AG09309 (cell line): ENCODE data around the gene NR4A2.
A peak's percentile ranks its signal among the peaks of the same experiment; 100 is the strongest.

ENCODE experiments used
- DNase-seq: peaks from one replicate; pipeline ENCODE4 v3.0.0-alpha.2; 2010; ENCODE audit warnings: low read depth
- H3K4me3 ChIP-seq: 2 replicates; pipeline ENCODE4 v1.5.1; 2011; ENCODE audit warnings: mild to moderate bottlenecking, low read depth, low read length, moderate library complexity; ENCODE audit not compliant: control insufficient read depth
- TF ChIP-seq, protein P1 (sequence below): IDR thresholded peaks from 2 replicates; pipeline ENCODE4 v1.5.1; 2011; ENCODE audit warnings: mild to moderate bottlenecking, low read depth, low read length, inconsistent platforms; ENCODE audit not compliant: insufficient read depth, control insufficient read depth; ENCODE audit errors: missing control alignments

Gene NR4A2

GRCh38 chr2:156340804-156341451 lies 8.4 kb upstream of the NR4A2 start:
- H3K4me3 ChIP-seq: peak overlapping the region; percentile 90
- no peak for DNase-seq
- TF ChIP-seq, protein P1, sequence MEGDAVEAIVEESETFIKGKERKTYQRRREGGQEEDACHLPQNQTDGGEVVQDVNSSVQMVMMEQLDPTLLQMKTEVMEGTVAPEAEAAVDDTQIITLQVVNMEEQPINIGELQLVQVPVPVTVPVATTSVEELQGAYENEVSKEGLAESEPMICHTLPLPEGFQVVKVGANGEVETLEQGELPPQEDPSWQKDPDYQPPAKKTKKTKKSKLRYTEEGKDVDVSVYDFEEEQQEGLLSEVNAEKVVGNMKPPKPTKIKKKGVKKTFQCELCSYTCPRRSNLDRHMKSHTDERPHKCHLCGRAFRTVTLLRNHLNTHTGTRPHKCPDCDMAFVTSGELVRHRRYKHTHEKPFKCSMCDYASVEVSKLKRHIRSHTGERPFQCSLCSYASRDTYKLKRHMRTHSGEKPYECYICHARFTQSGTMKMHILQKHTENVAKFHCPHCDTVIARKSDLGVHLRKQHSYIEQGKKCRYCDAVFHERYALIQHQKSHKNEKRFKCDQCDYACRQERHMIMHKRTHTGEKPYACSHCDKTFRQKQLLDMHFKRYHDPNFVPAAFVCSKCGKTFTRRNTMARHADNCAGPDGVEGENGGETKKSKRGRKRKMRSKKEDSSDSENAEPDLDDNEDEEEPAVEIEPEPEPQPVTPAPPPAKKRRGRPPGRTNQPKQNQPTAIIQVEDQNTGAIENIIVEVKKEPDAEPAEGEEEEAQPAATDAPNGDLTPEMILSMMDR: no peak

- TF ChIP-seq, protein P1: no peak
- DNase-seq: no peak
- no peak overlapping the region for H3K4me3 ChIP-seq
Observed at GRCh38 chr2:156340377-156340776, 7.9 kb upstream of the NR4A2 start.

GRCh38 chr2:156339865-156340264 lies 7.3 kb upstream of the NR4A2 start:
- TF ChIP-seq, protein P1: no peak
- H3K4me3 ChIP-seq: no peak overlapping the region
- no peak for DNase-seq

DNA sequence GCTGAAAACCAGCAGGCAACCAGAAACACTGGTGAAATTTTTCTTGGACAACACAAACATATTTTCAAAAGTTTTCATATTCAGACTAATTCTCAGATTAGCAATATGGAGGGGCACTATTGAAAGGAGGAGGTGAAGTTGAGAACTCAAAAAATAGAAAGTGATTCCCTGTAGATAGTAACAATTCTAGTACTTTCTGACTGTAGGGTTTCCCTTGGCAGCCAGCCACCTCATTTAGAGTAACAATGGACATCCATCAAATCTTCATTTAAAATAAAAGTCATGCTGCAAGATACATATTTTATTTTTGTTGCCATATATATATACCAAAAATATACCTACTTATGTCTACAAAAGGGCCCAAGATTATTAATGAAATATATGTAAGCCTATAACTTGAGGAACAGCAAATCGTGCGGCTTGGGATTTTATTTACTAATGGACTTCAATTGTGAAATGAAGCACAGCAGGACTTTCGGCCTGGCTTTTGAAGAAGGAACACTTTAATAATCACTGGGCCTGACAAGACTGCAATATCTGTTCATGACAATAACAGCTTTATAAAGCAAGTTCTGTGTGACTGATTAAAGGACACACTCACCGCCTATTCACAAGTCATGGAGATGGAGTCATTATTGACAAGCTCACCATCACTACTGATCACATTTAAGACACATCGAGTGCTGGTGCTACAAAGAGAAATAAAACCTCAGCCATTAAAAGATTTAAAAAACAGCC lies 6.8 kb upstream of the NR4A2 start:
- H3K4me3 ChIP-seq: no peak overlapping the region
- no peak for DNase-seq
- TF ChIP-seq, protein P1: no peak

- TF ChIP-seq, protein P1: no peak
- no peak for DNase-seq
- H3K4me3 ChIP-seq: no peak overlapping the region
Observed at GRCh38 chr2:156338578-156338977, 6.1 kb upstream of the NR4A2 start.

GRCh38 chr2:156334496-156335478 lies 2.3 kb upstream of the NR4A2 start:
- TF ChIP-seq, protein P1: peak; percentile 34
- peak; percentile 76 for DNase-seq
- H3K4me3 ChIP-seq: peak overlapping the region; percentile 81
